Duodenal mucosa (tissue), 2 donors: ENCODE data around the gene KCNA2.

ENCODE experiments used
- H3K27ac ChIP-seq: one replicate; pipeline ENCODE4 v1.7.0; 2013; ENCODE audit warnings: low read depth, low read length
- H3K27me3 ChIP-seq, 2 donors: one replicate each; pipeline ENCODE4 v1.7.0; 2013; ENCODE audit warnings: low read length in 2 of 2, control low read depth in 1 of 2; ENCODE audit not compliant: insufficient read depth in 2 of 2, control insufficient read depth in 1 of 2
- H3K36me3 ChIP-seq, 2 donors: one replicate each; pipeline ENCODE4 v1.7.0; 2013; ENCODE audit warnings: low read length in 2 of 2, control low read depth in 1 of 2; ENCODE audit not compliant: insufficient read depth in 2 of 2, control insufficient read depth in 1 of 2
- H3K4me1 ChIP-seq, 2 donors: one replicate each; pipeline ENCODE4 v1.7.0; 2013; ENCODE audit warnings: low read length in 2 of 2, control low read depth in 1 of 2; ENCODE audit not compliant: insufficient read depth in 2 of 2, control insufficient read depth in 1 of 2
- H3K4me3 ChIP-seq, 2 donors: one replicate each; pipeline ENCODE4 v1.7.0; 2013; ENCODE audit warnings: low read length in 2 of 2, low read depth in 1 of 2
- H3K9ac ChIP-seq, 2 donors: one replicate each; pipeline ENCODE4 v1.7.0; 2013; ENCODE audit warnings: low read length in 2 of 2, low read depth in 1 of 2
- H3K9me3 ChIP-seq, 2 donors: one replicate each; pipeline ENCODE4 v1.7.0; 2013; ENCODE audit warnings: low read length in 2 of 2, control low read depth in 1 of 2; ENCODE audit not compliant: control insufficient read depth in 1 of 2

KCNA2 gene

GRCh38 chr1:110638058-110638457 is 31.9 kb upstream of the KCNA2 start:
- Histone ChIP-seq H3K4me3 (no peak overlapping the region), H3K36me3 (no peaks in the 10 kb centered on the region), H3K27ac (no peak overlapping the region), H3K4me1 (peaks cover 22 to 36% of the 10 kb centered on the region in 2 donors), H3K27me3 (no peaks in the 10 kb centered on the region), H3K9ac (no peak overlapping the region), H3K9me3 (no peaks in the 10 kb centered on the region)

- Histone ChIP-seq H3K27me3 (no peaks in the 10 kb centered on the region), H3K4me3 (no peak overlapping the region), H3K4me1 (peaks cover 22 to 38% of the 10 kb centered on the region in 2 donors), H3K9me3 (no peaks in the 10 kb centered on the region), H3K27ac (no peak overlapping the region), H3K9ac (no peak overlapping the region), H3K36me3 (no peaks in the 10 kb centered on the region)
Measured at GRCh38 chr1:110637475-110637874, 31.3 kb upstream of the KCNA2 start.

DNA sequence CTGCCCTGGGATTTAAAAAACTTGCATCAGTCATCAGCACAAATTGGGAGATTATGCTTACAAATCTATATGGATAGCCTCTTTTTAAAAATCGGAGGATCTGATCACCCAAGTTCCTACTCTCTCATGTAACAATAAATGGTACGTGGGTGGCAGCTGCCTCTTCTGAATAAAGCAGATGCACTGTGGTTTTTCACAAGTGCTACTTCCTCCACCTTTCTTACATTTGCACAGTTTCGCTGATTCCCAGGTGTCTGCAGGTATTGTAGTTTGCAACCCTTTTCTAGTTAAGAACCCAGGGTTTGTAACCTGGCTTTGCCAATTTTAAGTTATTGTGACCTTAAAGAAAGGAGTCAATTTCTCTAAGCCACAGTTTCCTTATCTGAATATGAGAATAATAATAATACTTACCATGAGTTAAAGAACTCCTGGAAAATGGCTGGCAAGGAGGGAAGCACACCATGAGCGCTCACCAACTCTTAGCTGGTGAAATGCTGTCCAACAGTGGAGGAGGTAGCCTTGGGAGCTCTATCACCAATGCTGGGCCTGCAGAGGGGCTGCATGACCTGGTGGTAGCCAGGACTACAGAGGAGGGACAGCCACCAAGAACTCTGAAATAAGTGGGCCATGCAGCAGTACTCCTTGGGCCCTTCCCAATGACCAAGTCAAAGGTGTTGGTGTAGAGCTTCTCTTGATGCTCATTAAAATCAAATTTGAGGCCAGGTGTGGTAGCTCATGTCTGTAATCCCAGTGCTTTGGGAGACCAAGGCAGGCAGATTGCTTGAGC is 30.2 kb upstream of the KCNA2 start:
- Histone ChIP-seq H3K36me3 (no peaks in the 10 kb centered on the region), H3K27ac (no peak overlapping the region), H3K9me3 (no peaks in the 10 kb centered on the region), H3K4me3 (no peak overlapping the region), H3K4me1 (peaks cover 22 to 43% of the 10 kb centered on the region in 2 donors), H3K9ac (no peak overlapping the region), H3K27me3 (no peaks in the 10 kb centered on the region)

DNA sequence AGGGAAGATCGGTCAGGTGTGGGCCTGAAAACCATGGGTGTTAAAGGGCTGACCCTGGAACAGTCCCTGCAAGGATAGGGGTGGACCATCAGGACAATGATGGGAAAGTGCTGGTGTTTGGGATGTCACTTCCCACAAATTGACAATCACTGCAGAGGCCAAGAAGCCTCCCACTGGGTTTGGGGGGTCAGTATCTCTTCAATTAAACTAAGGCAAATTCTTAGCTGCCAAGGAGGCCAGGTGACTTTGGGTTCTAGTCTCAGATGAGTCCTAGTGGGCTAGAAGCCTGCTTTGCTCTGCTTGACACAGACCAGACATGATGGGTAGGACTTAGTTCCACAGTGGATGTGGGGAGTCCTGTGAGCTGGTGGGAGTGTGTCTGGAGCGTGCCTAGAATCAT is 29.3 kb upstream of the KCNA2 start:
- no peaks in the 10 kb centered on the region for H3K27me3 ChIP-seq
- peaks cover 22 to 43% of the 10 kb centered on the region in 2 donors for H3K4me1 ChIP-seq
- no peaks in the 10 kb centered on the region for H3K36me3 ChIP-seq
- no peak overlapping the region for H3K27ac ChIP-seq
- H3K9me3 ChIP-seq: no peaks in the 10 kb centered on the region
- no peak overlapping the region for H3K4me3 ChIP-seq
- no peak overlapping the region for H3K9ac ChIP-seq

DNA sequence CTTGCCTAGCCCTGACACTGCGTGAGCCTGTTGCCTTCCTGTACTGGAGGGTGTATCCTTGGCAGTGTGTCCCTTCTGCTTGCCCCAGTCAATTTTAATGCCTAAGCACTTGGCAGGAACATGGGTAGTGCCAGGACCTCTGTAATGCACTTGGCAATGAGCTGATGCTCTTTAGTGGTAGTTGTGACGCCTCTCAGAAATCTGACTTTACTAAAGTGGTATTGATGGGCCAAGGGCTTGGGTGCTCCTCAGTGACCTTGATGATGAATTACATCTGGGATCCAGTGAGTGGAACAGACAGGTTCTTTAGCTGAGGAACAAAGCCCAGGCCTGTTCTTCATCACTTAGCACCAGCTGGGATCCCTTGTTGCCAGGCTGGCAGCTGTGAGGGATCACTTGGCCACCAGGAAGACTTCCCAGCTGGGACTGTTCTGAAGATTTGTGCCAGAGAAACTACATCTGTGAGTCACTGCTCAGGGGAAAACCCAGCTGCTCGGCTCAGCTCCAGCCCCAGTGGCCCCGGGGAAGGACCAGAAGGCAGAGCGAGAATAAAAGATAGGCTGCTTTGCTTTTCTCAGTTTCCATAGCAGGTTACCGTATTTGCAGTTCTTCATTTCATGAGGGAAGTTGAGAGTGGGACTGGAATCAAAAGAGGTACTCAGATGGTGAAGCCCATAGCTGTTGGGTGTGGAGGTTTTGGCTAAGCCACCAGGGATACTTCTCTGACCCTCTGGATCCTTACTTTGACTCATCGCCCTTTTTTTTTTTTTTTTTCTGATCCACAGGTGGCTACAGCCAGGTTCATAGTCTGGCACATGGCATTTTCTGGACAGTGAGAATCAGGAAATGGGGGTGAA is 28.5 kb upstream of the KCNA2 start:
- H3K9ac ChIP-seq: no peak overlapping the region
- H3K27ac ChIP-seq: no peak overlapping the region
- H3K36me3 ChIP-seq: no peaks in the 10 kb centered on the region
- H3K4me3 ChIP-seq: no peak overlapping the region
- H3K27me3 ChIP-seq: no peaks in the 10 kb centered on the region
- H3K9me3 ChIP-seq: no peaks in the 10 kb centered on the region
- H3K4me1 ChIP-seq: peaks cover 22 to 43% of the 10 kb centered on the region in 2 donors

- Histone ChIP-seq H3K36me3 (no peaks in the 10 kb centered on the region), H3K9me3 (no peaks in the 10 kb centered on the region), H3K27me3 (no peaks in the 10 kb centered on the region), H3K4me3 (no peak overlapping the region), H3K9ac (no peak overlapping the region), H3K4me1 (peaks cover 22 to 43% of the 10 kb centered on the region in 2 donors), H3K27ac (no peak overlapping the region)
Measured at GRCh38 chr1:110634086-110634454, 27.9 kb upstream of the KCNA2 start.

DNA sequence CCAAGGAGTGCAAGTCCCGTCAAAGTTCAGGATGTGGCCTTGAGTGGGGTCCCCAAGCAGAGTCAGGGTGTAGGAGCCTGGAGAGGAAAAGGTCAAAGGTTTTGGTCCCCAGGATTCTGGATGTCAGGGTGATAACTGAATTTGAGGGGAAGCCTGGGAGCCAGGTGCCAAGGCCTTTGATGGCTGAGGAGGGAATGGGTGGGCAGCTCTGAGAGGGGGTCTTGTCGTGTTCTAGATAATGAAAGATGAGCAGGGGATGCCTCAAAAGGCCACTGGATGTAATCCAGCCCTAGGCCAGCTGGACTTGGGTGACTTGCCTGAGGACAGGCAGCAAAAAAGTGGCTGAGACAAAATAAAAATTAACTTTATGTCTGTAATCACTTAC is 27.5 kb upstream of the KCNA2 start:
- no peaks in the 10 kb centered on the region for H3K9me3 ChIP-seq
- H3K4me1 ChIP-seq: peaks cover 22 to 43% of the 10 kb centered on the region in 2 donors
- no peak overlapping the region for H3K27ac ChIP-seq
- H3K27me3 ChIP-seq: no peaks in the 10 kb centered on the region
- H3K4me3 ChIP-seq: no peak overlapping the region
- H3K36me3 ChIP-seq: no peaks in the 10 kb centered on the region
- no peak overlapping the region for H3K9ac ChIP-seq

- H3K4me1 ChIP-seq: peaks cover 22 to 34% of the 10 kb centered on the region in 2 donors
- H3K36me3 ChIP-seq: no peaks in the 10 kb centered on the region
- H3K27me3 ChIP-seq: no peaks in the 10 kb centered on the region
- no peak overlapping the region for H3K4me3 ChIP-seq
- no peaks in the 10 kb centered on the region for H3K9me3 ChIP-seq
- H3K27ac ChIP-seq: peak overlapping the region; percentile 36
- peak overlapping the region in 1 of 2 donors; percentile 0 for H3K9ac ChIP-seq
Measured at GRCh38 chr1:110631836-110632620, 25.9 kb upstream of the KCNA2 start.

- Histone ChIP-seq H3K9ac (no peak overlapping the region), H3K4me1 (peaks cover 22 to 29% of the 10 kb centered on the region in 2 donors), H3K27ac (peak overlapping the region; percentile 36), H3K27me3 (no peaks in the 10 kb centered on the region), H3K4me3 (peak overlapping the region; percentile 7 to 44), H3K9me3 (no peaks in the 10 kb centered on the region), H3K36me3 (no peaks in the 10 kb centered on the region)
Measured at GRCh38 chr1:110630839-110631663, 24.9 kb upstream of the KCNA2 start.
